ENCODE data around the gene MRPL51. TPM values are rescaled to one million over a fixed set of nuclear protein-coding genes. Genes with fewer than 3 reads are reported as not detected.
"Not testable (repeated sequence)": the region's sequence is repeated elsewhere in the genome, so short reads cannot be mapped to it uniquely, and the experiment has no call there.

MRPL51 gene
- polyA plus RNA-seq, 1 donor from 2014 or later: 117 TPM

GRCh38 chr12:6488240-6488639, 4.8 kb downstream of the MRPL51 start:
- Histone ChIP-seq H3K4me3 (ENCODE audit: low read length) (no peak overlapping the region), H3K9me3 (ENCODE audit: low read length) (no peaks in the 10 kb centered on the region), H3K4me2 (ENCODE audit: low read length) (no peak overlapping the region), H3K27ac (ENCODE audit: low read length) (no peak overlapping the region), H3K79me2 (replicated peaks; ENCODE audit: insufficient read depth, low read length) (peaks cover 11% of the 10 kb centered on the region), H3K9ac (ENCODE audit: low read length) (no peak overlapping the region), H3K9me2 (ENCODE audit: insufficient read depth, low read length) (no peaks in the 10 kb centered on the region), H4K20me1 (ENCODE audit: insufficient read depth) (no peaks in the 10 kb centered on the region), H2AFZ (ENCODE audit: low read depth, low read length) (no peak overlapping the region), H3K36me3 (ENCODE audit: insufficient read depth, low read length) (no peaks in the 10 kb centered on the region), H3K27me3 (ENCODE audit: insufficient read depth, low read depth, low read length) (no peaks in the 10 kb centered on the region), H3F3A (ENCODE audit: insufficient read depth, low read length, poor library complexity, severe bottlenecking) (no peaks in the 10 kb centered on the region)
- no peak for TF ChIP-seq SMC3 (conservative IDR thresholded peaks at IDR 0.05; ENCODE audit: poor library complexity)
- TF ChIP-seq EP300 (conservative IDR thresholded peaks at IDR 0.05; ENCODE audit: poor library complexity, severe bottlenecking): no peak

- no peaks in the 10 kb centered on the region for H3K36me3 ChIP-seq (ENCODE audit: insufficient read depth, low read length)
- H3K9ac ChIP-seq (ENCODE audit: low read length): no peak overlapping the region
- H3K4me2 ChIP-seq (ENCODE audit: low read length): no peak overlapping the region
- H3F3A ChIP-seq (ENCODE audit: insufficient read depth, low read length, poor library complexity, severe bottlenecking): no peaks in the 10 kb centered on the region
- no peaks in the 10 kb centered on the region for H3K9me2 ChIP-seq (ENCODE audit: insufficient read depth, low read length)
- no peak overlapping the region for H2AFZ ChIP-seq (ENCODE audit: low read depth, low read length)
- no peaks in the 10 kb centered on the region for H3K79me2 ChIP-seq (replicated peaks; ENCODE audit: insufficient read depth, low read length)
- H3K27ac ChIP-seq (ENCODE audit: low read length): no peak overlapping the region
- no peaks in the 10 kb centered on the region for H3K27me3 ChIP-seq (ENCODE audit: insufficient read depth, low read depth, low read length)
- H4K20me1 ChIP-seq (ENCODE audit: insufficient read depth): no peaks in the 10 kb centered on the region
- no peak overlapping the region for H3K4me3 ChIP-seq (ENCODE audit: low read length)
- TF ChIP-seq EZH2 (IDR thresholded peaks at IDR 0.05; ENCODE audit: borderline replicate concordance, insufficient read depth, low read length, poor library complexity, severe bottlenecking): no peak
- TF ChIP-seq CTCF (IDR thresholded peaks at IDR 0.05; ENCODE audit: poor library complexity, severe bottlenecking): no peak
- no peak for TF ChIP-seq EP300 (conservative IDR thresholded peaks at IDR 0.05; ENCODE audit: poor library complexity, severe bottlenecking)
- no peak for TF ChIP-seq TAF1 (IDR thresholded peaks at IDR 0.05; ENCODE audit: low read depth)
- TF ChIP-seq POLR2AphosphoS5 (IDR thresholded peaks at IDR 0.05): no peak
- no peak for TF ChIP-seq REST (IDR thresholded peaks at IDR 0.05; ENCODE audit: borderline replicate concordance)
- TF ChIP-seq SMC3 (conservative IDR thresholded peaks at IDR 0.05; ENCODE audit: poor library complexity): no peak
- no peak for TF ChIP-seq RAD21 (conservative IDR thresholded peaks at IDR 0.05)
- no peak for TF ChIP-seq MXI1 (conservative IDR thresholded peaks at IDR 0.05; ENCODE audit: poor library complexity, severe bottlenecking)
- no peaks in the 10 kb centered on the region for H3K9me3 ChIP-seq (ENCODE audit: low read length)
Observed at GRCh38 chr12:6478416-6478815, 14.6 kb downstream of the MRPL51 start.

- H2AFZ ChIP-seq (ENCODE audit: low read depth, low read length); H3K9ac ChIP-seq (ENCODE audit: low read length); H3K9me3 ChIP-seq (ENCODE audit: low read length); H3K27me3 ChIP-seq (ENCODE audit: insufficient read depth, low read depth, low read length); H3K9me2 ChIP-seq (ENCODE audit: insufficient read depth, low read length); H3K79me2 ChIP-seq (replicated peaks; ENCODE audit: insufficient read depth, low read length); H4K20me1 ChIP-seq (ENCODE audit: insufficient read depth); H3F3A ChIP-seq (ENCODE audit: insufficient read depth, low read length, poor library complexity, severe bottlenecking); H3K4me3 ChIP-seq (ENCODE audit: low read length); H3K27ac ChIP-seq (ENCODE audit: low read length); H3K4me2 ChIP-seq (ENCODE audit: low read length); H3K36me3 ChIP-seq (ENCODE audit: insufficient read depth, low read length): not testable (repeated sequence)
Observed at GRCh38 chr12:6477601-6478377, 15.3 kb downstream of the MRPL51 start.

All from neural cell (in vitro differentiated cells).